ENCODE measurements around the gene RAB33A.

GRCh38 chrX:130139474-130140201 lies 32.1 kb upstream of the RAB33A start:
- TF ChIP-seq HDAC2 (IDR thresholded peaks at IDR 0.05) (no peak), CTCF (IDR thresholded peaks at IDR 0.05) (no peak), CHD4 (IDR thresholded peaks at IDR 0.05; ENCODE audit: borderline replicate concordance) (no peak), REST (IDR thresholded peaks at IDR 0.05) (no peak), CBX2 (IDR thresholded peaks at IDR 0.05; ENCODE audit: borderline replicate concordance, low read depth) (no peak), RAD21 (conservative IDR thresholded peaks at IDR 0.05 in 1 of 2, IDR thresholded peaks at IDR 0.05 in 1 of 2) (no peak), MAFK (IDR thresholded peaks at IDR 0.05; ENCODE audit: partially characterized antibody) (no peak), ESRRA (IDR thresholded peaks at IDR 0.05; ENCODE audit: borderline replicate concordance, low read length) (no peak), POLR2A (IDR thresholded peaks at IDR 0.05; ENCODE audit: low read length) (no peak), BCL3 (IDR thresholded peaks at IDR 0.05) (no peak), POLR2AphosphoS2 (conservative IDR thresholded peaks at IDR 0.05; ENCODE audit: low read length) (no peak), SMC3 (IDR thresholded peaks at IDR 0.05) (no peak), CBX8 (IDR thresholded peaks at IDR 0.05) (no peak)
